Nasal cavity respiratory epithelium epithelial cell of viscerocranial mucosa (primary cell): ENCODE data around the gene MSX1. TPM values are rescaled to one million over a fixed set of nuclear protein-coding genes. Genes with fewer than 3 reads are reported as not detected.

Source experiments
- total RNA-seq: library from RNA; depleted of rRNA; stranded (reverse); fragments of >200 nt; gene quantifications from 2 replicates; pipeline ENCODE4 v1.2.3, GENCODE V29; 2014

MSX1 gene
- total RNA-seq, result under 0.01 and 3.8 TPM in 2 replicates

DNA sequence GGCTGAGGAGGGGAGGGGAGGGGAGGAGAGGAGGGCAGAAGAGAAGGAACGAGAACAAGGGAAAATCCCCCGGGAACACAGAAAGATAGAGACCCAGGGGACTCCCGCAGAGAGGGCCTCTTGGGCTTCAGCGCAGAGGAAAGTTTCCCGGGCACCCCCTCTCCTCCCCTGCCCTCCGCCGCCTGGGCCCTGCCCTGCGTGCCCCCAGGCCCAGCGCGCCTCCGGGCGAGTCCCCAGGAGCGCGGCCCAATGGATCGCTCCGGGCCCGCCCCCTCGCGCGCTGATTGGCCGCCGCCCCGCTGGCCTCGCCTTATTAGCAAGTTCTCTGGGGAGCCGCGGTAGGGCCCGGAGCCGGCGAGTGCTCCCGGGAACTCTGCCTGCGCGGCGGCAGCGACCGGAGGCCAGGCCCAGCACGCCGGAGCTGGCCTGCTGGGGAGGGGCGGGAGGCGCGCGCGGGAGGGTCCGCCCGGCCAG is at the start of gene MSX1:
MSX1 (plus strand) TSS at position 341 of the 474 bp plus-strand sequence. CDS start 235 bp downstream, outside the sequence.

Other genes starting within 250 kb of the MSX1 start
- not detected in 2 replicates for gene CYTL1, start 159.8 kb downstream of the MSX1 start, total RNA-seq
- under 0.01 TPM in 2 replicates for gene STK32B, start 191.8 kb downstream of the MSX1 start, total RNA-seq